NB4 (cell line): ENCODE results near the gene A1CF.
"Not testable (repeated sequence)": the region's sequence is repeated elsewhere in the genome, so short reads cannot be mapped to it uniquely, and the experiment has no call there.

Source experiments
- DNase-seq: peaks from one replicate; pipeline ENCODE4 v3.0.0; 2010; ENCODE audit warnings: low read depth
- H3K4me3 ChIP-seq: one replicate; pipeline ENCODE4 v1.5.1; 2011; ENCODE audit warnings: mild to moderate bottlenecking, low read depth, low read length, moderate library complexity
- CTCF ChIP-seq: IDR thresholded peaks from one replicate; pipeline ENCODE4 v1.5.1; 2012; ENCODE audit warnings: low read depth, low read length
- MAX ChIP-seq: IDR thresholded peaks from 2 replicates; pipeline ENCODE4 v1.6.1; 2011; ENCODE audit warnings: low read depth, low read length
- MYC ChIP-seq: IDR thresholded peaks from 2 replicates; pipeline ENCODE4 v1.6.1; 2011; ENCODE audit warnings: low read depth, low read length
- POLR2A ChIP-seq: IDR thresholded peaks from 2 replicates; pipeline ENCODE4 v1.6.1; 2011; ENCODE audit warnings: mild to moderate bottlenecking; ENCODE audit not compliant: insufficient read length; ENCODE audit errors: extremely low read depth

Gene A1CF

GRCh38 chr10:50894312-50894711 lies 8.9 kb upstream of the A1CF start:
- no peak for TF ChIP-seq MAX
- TF ChIP-seq POLR2A, result no peak
- TF ChIP-seq MYC, result no peak
- TF ChIP-seq CTCF, result no peak
- H3K4me3 ChIP-seq, result no peak overlapping the region
- DNase-seq, result no peak

- DNase-seq, result no peak
- no peak for TF ChIP-seq MYC
- no peak for TF ChIP-seq POLR2A
- TF ChIP-seq CTCF, result no peak
- no peak for TF ChIP-seq MAX
These were observed 7.0 kb upstream of the A1CF start for GRCh38 chr10:50892467-50892866.

GRCh38 chr10:50884302-50884701 lies 1.1 kb downstream of the A1CF start:
- H3K4me3 ChIP-seq, result no peak overlapping the region
- TF ChIP-seq CTCF (no peak), POLR2A (no peak), MAX (no peak), MYC (no peak)
- no peak for DNase-seq

More at GRCh38 chr10:50892467-50892866, 7.0 kb upstream of the A1CF start:
- H3K4me3 ChIP-seq, result no peak overlapping the region

- TF ChIP-seq POLR2A (no peak), CTCF (no peak), MAX (no peak), MYC (no peak)
- DNase-seq, result no peak
- H3K4me3 ChIP-seq, result no peak overlapping the region
These were observed 1.8 kb downstream of the A1CF start for GRCh38 chr10:50883629-50884028.

GRCh38 chr10:50882540-50882983 lies 2.9 kb downstream of the A1CF start:
- H3K4me3 ChIP-seq, result no peak overlapping the region
- DNase-seq, result no peak
- TF ChIP-seq MAX (no peak), POLR2A (no peak), MYC (no peak), CTCF (no peak)

- not testable (repeated sequence) for DNase-seq
These were observed 4.4 kb downstream of the A1CF start for GRCh38 chr10:50881046-50881445.

More at GRCh38 chr10:50881046-50881445, 4.4 kb downstream of the A1CF start:
- not testable (repeated sequence) for H3K4me3 ChIP-seq
